Transverse colon (tissue), 3 donors: ENCODE data around the gene GRIFIN.

Source experiments
- EP300 ChIP-seq: sonication (generic); formaldehyde crosslinking; IDR thresholded peaks from one replicate; pipeline ENCODE4 v1.6.1; 2017; ENCODE audit warnings: antibody characterized with exemption, low read depth
- POLR2AphosphoS5 ChIP-seq, 3 donors: sonication (generic); formaldehyde crosslinking; IDR thresholded peaks; one replicate each; pipeline ENCODE4 v1.6.1; 2016; ENCODE audit warnings: antibody characterized with exemption in 3 of 3

DNA sequence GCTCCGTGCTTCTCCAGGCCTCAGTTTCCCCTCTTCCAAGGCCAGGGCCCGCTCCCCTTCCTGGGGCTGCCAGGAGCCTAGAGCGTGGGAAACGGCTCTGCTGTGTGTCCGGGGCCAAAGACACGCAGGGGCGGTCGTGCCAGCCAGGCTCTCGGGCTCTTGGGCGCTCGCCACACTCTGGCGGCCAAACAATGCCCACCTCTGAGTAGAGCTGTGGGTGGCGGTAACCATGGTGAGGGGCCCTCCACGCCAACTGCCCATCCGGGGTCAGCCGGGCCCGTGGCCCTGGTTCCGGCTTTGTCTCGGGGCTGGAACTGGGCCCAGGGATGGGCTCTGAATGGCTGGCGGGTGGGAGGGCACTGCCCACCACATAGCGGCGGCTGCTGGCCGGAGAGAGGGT is 16.0 kb downstream of the GRIFIN start:
- no peak for TF ChIP-seq POLR2AphosphoS5 (IDR thresholded peaks at IDR 0.05)
- TF ChIP-seq EP300 = no peak
